HG03575 (cell line): ENCODE results near the gene RGS21.
"Not testable (repeated sequence)": the region's sequence is repeated elsewhere in the genome, so short reads cannot be mapped to it uniquely, and the experiment has no call there.

ENCODE experiments used
- ATAC-seq: cut with Tn5 transposase; IDR thresholded peaks from one replicate; pipeline ENCODE4 v1.9.1; 2021; ENCODE audit not compliant: unreplicated experiment, insufficient number of reproducible peaks, low FRiP score; ENCODE audit errors: extremely low read depth

The RGS21 gene

GRCh38 chr1:192316942-192317450 is at the start of gene RGS21:
TSS of gene RGS21 (plus strand) at chr1:192316992. CDS start at chr1:192343037, 26,045 bp downstream.
- ATAC-seq, result no peak

- ATAC-seq, result no peak
These were observed 48.2 kb upstream of the RGS21 start for GRCh38 chr1:192268468-192269052.

GRCh38 chr1:192270398-192270797 is 46.4 kb upstream of the RGS21 start:
- ATAC-seq, result no peak

- ATAC-seq, result no peak
These were observed 44.1 kb upstream of the RGS21 start for GRCh38 chr1:192272732-192273131.

- ATAC-seq, result no peak
These were observed 42.2 kb upstream of the RGS21 start for GRCh38 chr1:192274588-192274987.

GRCh38 chr1:192277635-192278034 is 39.2 kb upstream of the RGS21 start:
- no peak for ATAC-seq

- ATAC-seq, result no peak
These were observed 31.9 kb upstream of the RGS21 start for GRCh38 chr1:192284927-192285326.

- ATAC-seq, result no peak
These were observed 13.8 kb upstream of the RGS21 start for GRCh38 chr1:192303029-192303428.

- not testable (repeated sequence) for ATAC-seq
These were observed 8.5 kb upstream of the RGS21 start for GRCh38 chr1:192308314-192308713.

- no peak for ATAC-seq
These were observed 5.5 kb upstream of the RGS21 start for GRCh38 chr1:192311281-192311680.

- no peak for ATAC-seq
These were observed 11.2 kb downstream of the RGS21 start for GRCh38 chr1:192327997-192328396.

- ATAC-seq, result no peak
These were observed 26.1 kb downstream of the RGS21 start for GRCh38 chr1:192342842-192343241.

- no peak for ATAC-seq
These were observed 26.6 kb downstream of the RGS21 start for GRCh38 chr1:192343344-192343743.

- ATAC-seq, result no peak
These were observed 32.5 kb downstream of the RGS21 start for GRCh38 chr1:192349314-192349713.

- ATAC-seq, result no peak
These were observed 33.6 kb downstream of the RGS21 start for GRCh38 chr1:192350356-192350755.

GRCh38 chr1:192351550-192351949 is 34.8 kb downstream of the RGS21 start:
- no peak for ATAC-seq

- no peak for ATAC-seq
These were observed 41.1 kb downstream of the RGS21 start for GRCh38 chr1:192357924-192358323.

- ATAC-seq, result no peak
These were observed 41.6 kb downstream of the RGS21 start for GRCh38 chr1:192358402-192358801.

GRCh38 chr1:192358822-192359221 is 42.0 kb downstream of the RGS21 start:
- no peak for ATAC-seq

GRCh38 chr1:192363177-192363576 is 46.4 kb downstream of the RGS21 start:
- no peak for ATAC-seq

- ATAC-seq, result no peak
These were observed 50.6 kb downstream of the RGS21 start for GRCh38 chr1:192367436-192367835.
